Kidney epithelial cell (primary cell): ENCODE measurements around the gene KCNIP4. TPM values are rescaled to one million over a fixed set of nuclear protein-coding genes. Genes with fewer than 3 reads are reported as not detected.

Experiments used
- DNase-seq: peaks from one replicate; pipeline ENCODE4 v3.0.0-alpha.2; 2010; ENCODE audit warnings: low read depth
- H3K27me3 ChIP-seq: 2 replicates; pipeline ENCODE4 v1.6.0; 2011; ENCODE audit warnings: low read length; ENCODE audit not compliant: control insufficient read depth, insufficient read depth
- H3K36me3 ChIP-seq: 2 replicates; pipeline ENCODE4 v1.5.1; 2011; ENCODE audit warnings: low read length; ENCODE audit not compliant: control insufficient read depth, insufficient read depth
- H3K4me3 ChIP-seq: 2 replicates; pipeline ENCODE4 v1.5.1; 2011; ENCODE audit warnings: low read depth, mild to moderate bottlenecking, control low read depth, low read length
- CTCF ChIP-seq: IDR thresholded peaks from 2 replicates; pipeline ENCODE4 v1.5.1; 2011; ENCODE audit warnings: mild to moderate bottlenecking, moderate library complexity, low read length, control low read depth, inconsistent platforms; ENCODE audit not compliant: insufficient read depth, poor library complexity, severe bottlenecking
- total RNA-seq: library from RNA; depleted of rRNA; stranded (reverse); fragments of >200 nt; gene quantifications from 2 replicates; pipeline ENCODE4 v1.2.3, GENCODE V29; 2015

KCNIP4 gene
- total RNA-seq, 1 donor from 2014 or later: 5.5 TPM

- no peak for DNase-seq
- TF ChIP-seq CTCF: no peak
Measured at GRCh38 chr4:20723463-20723862, 1225.1 kb downstream of the KCNIP4 start.

GRCh38 chr4:20723019-20723418 lies 1225.6 kb downstream of the KCNIP4 start:
- H3K27me3 ChIP-seq: no peaks in the 10 kb centered on the region
- DNase-seq: no peak
- no peak for TF ChIP-seq CTCF
- H3K36me3 ChIP-seq: no peaks in the 10 kb centered on the region
- no peak overlapping the region for H3K4me3 ChIP-seq

More at GRCh38 chr4:20723463-20723862, 1225.1 kb downstream of the KCNIP4 start:
- Histone ChIP-seq H3K36me3 (no peaks in the 10 kb centered on the region), H3K27me3 (no peaks in the 10 kb centered on the region), H3K4me3 (no peak overlapping the region)

GRCh38 chr4:20711335-20711734 lies 1237.2 kb downstream of the KCNIP4 start:
- DNase-seq: no peak
- Histone ChIP-seq H3K27me3 (no peaks in the 10 kb centered on the region), H3K36me3 (no peaks in the 10 kb centered on the region), H3K4me3 (no peak overlapping the region)
- no peak for TF ChIP-seq CTCF

GRCh38 chr4:20700007-20700761 lies 1248.4 kb downstream of the KCNIP4 start, which contains the start of gene PACRGL:
PACRGL (plus strand) TSS chr4:20700458; CDS start chr4:20704482, 4,024 bp downstream.
- Histone ChIP-seq H3K36me3 (no peaks in the 10 kb centered on the region), H3K4me3 (peak within 1 kb of the TSS; percentile 69), H3K27me3 (no peaks in the 10 kb centered on the region)
- peak; percentile 63 for DNase-seq
- no peak for TF ChIP-seq CTCF

GRCh38 chr4:20698820-20699219 lies 1249.8 kb downstream of the KCNIP4 start:
- TF ChIP-seq CTCF: no peak
- H3K4me3 ChIP-seq: no peak overlapping the region
- DNase-seq: no peak
- H3K27me3 ChIP-seq: no peaks in the 10 kb centered on the region
- no peaks in the 10 kb centered on the region for H3K36me3 ChIP-seq

GRCh38 chr4:20698382-20698781 lies 1250.2 kb downstream of the KCNIP4 start:
- Histone ChIP-seq H3K27me3 (no peaks in the 10 kb centered on the region), H3K36me3 (no peaks in the 10 kb centered on the region), H3K4me3 (no peak overlapping the region)
- DNase-seq: no peak
- TF ChIP-seq CTCF: no peak
